ENCODE measurements around the gene CCDC81.
A peak's percentile ranks its signal among the peaks of the same experiment; 100 is the strongest.

CCDC81 gene

DNA sequence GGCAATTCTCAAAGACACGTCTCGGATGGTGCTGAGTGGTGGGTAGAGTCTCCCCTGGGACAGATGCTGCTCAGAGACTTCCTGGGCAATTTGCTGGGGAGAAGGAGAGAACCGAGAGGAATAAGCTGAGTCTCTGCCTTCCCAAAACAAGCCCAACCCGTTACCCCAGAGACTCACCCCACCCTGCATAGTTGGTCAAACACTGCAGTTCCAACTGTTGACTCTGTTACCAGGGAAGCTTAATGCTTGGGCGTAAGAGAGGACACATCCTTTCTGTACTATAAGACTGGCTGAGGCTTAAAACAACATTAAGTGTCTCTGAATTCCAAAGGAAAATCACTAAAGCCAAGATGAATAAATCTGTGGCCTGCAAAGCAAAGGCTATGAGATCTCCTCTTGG, 68.1 kb downstream of the CCDC81 start:
- no peak for DNase-seq

- DNase-seq = no peak
Measured at GRCh38 chr11:86443415-86443814, 68.7 kb downstream of the CCDC81 start.

DNA sequence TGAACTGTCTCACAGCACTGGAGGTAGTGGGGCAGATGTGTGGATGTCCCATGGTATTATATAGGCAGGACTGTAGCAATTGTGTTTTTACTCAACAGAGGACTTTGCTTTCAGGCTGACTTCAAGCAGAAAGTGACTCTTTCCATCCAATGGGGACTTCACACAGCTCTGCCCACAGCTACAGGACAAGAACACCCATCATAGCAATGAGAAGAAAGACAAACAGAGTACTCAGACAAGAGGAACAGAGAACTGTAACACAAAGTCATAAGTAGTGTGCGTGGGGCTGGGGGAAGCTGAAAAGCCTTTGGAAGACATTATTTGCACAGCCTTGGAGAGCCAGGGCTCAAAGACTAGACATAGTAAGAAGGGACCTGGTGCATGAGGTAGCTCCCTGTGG, 70.3 kb downstream of the CCDC81 start:
- DNase-seq = no peak

DNA sequence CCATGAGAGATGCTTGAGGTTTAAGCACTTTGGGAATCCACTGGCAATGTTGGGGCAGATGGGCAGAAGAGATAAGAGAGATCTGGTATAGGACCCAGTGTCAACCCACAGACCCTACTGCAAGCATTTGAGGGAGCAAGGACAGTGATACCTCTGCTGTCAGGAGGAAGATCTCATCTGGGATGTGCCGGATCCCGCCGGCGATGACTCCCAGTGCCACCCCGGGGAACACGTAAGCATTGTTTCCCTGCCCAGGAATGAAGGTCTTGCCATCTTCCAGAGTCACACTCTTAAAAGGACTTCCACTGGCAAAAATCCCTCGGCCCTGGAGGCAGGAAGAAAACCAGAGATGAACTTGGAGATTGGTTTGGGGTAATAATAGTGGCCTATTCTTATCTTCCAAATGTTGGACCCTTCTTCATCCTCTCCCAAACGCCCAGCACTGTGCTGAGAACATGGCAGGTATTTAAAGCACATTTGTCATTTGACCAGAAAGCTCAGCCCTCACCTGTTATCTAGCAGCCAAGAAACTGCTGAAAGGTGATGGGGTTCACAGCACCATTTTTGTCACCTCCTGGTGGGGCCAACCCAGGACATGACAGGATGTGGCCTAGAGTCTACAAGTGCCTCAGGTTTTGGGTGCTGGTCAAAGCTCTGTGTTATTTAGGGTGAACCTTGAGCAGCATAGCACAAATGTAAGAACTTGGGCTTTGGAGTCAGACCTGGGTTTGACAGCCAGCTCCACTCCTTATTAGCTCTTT, 71.7 kb downstream of the CCDC81 start:
- no peak for DNase-seq

GRCh38 chr11:86446924-86447285, 72.2 kb downstream of the CCDC81 start:
- DNase-seq = no peak

- no peak for DNase-seq
Measured at GRCh38 chr11:86447763-86448480, 73.2 kb downstream of the CCDC81 start.

DNA sequence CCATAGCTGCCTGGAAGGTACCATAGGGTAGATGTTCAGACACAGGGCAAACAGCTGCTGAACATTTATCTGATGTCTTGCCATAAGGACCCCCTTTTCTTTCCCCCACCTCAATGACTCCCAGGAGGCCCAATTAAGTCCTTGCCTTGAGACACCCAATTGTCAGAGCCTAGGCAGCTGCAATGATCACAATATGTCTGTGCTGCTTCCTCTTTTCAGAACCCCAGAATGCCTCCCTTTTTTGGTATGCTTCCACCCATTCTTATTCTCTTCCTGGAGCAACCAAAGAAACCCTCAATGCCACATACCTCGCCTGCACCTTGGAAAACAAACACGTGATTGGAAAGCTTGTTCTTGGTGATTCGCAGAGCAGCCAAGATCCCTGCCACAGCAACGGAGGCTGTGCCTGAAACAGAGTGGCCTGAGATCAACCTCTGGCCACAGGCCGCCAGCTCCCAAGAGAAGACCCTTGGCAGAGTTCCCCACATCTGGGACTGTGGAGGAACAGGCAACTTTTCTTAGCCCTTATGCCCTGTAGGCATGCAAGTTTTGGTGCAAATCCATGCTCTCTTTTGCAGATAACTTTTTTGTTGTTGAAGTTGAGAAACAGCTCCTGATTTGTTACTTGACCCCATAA, 75.4 kb downstream of the CCDC81 start:
- DNase-seq = no peak

DNA sequence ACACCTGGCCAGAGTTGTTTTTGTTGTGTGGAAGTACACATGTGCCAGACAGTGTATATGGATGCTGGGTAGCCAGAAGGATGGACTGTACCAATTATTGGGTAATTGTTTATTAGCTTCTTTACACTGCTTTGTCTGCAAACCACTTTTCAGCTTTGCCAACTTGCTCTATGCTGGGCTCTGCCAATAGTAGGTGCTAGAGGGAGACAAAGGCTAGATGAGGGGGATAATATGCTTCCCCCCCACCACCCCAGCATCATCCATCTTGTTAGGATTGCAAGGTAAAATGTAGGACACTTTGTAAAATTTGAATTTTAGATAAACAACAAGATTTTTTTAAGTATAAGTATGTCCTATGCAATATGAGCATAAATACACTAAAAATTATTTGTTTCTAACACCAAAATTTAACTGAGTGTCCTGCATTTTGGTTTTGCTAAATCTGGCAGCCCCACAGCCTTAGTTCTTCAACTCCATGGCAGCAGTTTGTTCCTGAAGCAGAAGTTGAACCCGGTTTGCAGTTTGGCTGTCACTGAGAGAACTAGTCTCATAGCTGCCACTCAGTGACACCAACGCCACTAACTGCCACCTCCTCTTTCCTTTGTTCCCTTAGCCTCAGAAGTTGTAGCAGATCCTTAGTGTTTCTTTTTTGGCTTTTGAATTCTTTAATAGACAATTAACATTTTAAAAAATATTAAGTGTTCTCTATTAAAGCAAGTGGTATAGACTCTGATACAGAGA, 78.8 kb downstream of the CCDC81 start:
- no peak for DNase-seq

- peak; percentile 78 for DNase-seq
Measured at GRCh38 chr11:86456075-86456939, 81.6 kb downstream of the CCDC81 start.

DNA sequence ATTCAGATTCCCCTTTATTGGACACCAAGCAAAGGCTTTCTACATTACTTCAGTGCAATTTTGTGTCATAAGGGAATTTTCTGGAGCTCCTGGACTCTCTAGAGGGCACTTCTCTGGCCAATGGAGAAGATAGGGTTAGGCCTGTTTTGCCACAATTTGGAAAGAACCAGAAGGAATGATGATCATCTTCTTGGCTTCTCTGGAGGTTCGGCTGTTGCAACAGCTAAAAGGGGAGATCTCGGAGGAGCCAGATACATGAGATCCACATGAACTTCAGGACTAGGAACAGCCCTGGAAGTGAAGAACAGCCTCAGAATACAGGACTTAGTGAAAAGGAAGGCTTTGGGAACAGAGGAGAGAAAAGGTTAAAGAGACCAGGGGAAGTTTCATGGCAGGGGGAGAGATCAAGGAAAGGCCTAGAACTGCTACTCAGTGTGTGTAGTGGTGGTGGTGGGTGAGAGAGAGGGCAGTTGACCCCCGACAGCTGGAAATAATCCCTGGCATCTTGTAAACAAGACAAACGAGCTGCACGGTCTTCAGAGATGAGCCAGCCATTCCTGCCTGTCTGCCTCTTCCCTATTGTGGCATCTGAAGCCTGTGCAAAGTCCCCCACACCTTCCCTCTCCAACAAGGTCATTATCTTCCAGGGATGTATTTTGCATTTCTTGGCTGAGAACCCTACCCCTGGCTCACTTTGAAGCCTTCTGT, 83.8 kb downstream of the CCDC81 start:
- no peak for DNase-seq

- no peak for DNase-seq
Measured at GRCh38 chr11:86459002-86459385, 84.3 kb downstream of the CCDC81 start.

DNA sequence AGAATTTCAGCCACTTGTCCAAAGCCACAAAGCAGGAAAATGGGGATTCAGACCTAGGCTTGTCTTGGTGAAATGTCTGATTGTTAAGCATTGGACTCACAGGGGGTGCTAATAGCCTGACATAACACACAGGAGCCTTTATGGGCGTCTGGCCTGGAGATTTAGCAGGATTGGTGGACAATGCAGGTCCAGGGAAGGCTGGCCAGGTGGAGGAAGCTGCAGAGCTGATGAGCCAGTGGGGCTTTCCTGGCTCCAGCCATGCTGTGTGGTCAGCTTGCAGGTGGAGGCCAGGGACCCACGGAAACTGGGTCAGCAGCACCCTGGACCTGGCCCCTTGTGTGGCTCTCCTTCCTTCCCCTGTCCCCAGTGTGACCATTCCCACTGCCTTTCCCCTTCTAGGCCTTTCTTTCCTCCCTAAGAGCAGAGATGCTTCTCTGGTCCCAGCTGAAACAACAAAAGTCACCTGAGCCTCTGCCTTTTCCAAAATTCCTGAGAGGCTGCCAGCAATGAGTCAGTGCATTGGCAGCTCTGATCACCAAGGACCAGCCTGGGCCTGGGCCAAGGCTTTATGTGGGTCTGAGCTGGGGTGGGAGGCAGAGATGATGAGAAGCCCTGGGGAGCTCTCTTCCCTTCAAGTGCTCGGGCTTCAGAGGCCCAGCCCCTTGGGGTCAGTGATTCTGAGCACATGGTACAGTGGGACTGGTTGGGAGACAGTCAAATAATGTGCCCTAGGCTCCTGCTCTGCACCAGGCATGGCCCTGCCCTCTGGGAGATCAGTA, 85.2 kb downstream of the CCDC81 start:
- DNase-seq = no peak

- DNase-seq = no peak
Measured at GRCh38 chr11:86460461-86461385, 86.0 kb downstream of the CCDC81 start.

- DNase-seq = no peak
Measured at GRCh38 chr11:86461892-86462291, 87.2 kb downstream of the CCDC81 start.

GRCh38 chr11:86463120-86463519, 88.4 kb downstream of the CCDC81 start:
- DNase-seq = no peak

DNA sequence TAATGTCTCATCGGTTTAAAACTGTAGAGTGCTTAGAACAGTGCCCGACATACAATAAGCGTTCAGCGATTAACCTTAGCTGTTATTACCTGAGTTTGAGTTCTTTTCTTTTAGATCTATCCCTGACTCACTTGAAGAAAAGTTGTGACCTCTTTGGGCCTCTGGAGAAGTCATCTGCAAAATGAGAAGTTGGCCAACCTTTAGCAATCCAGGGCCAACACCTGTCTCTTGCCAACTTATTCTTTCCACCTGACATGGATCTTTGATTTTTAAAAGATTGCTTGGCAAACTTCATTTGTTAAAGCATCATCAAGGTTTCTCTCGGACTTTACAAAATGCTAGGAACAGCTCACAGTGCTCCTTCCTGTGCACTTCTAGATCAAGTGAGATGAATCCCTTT, 89.3 kb downstream of the CCDC81 start:
- DNase-seq = no peak

GRCh38 chr11:86464509-86465221, 90.0 kb downstream of the CCDC81 start:
- no peak for DNase-seq

- no peak for DNase-seq
Measured at GRCh38 chr11:86468169-86468568, 93.5 kb downstream of the CCDC81 start.
